Mucosa of rectum (tissue), 2 donors: ENCODE data around the gene CORO2B.
A peak's percentile ranks its signal among the peaks of the same experiment; 100 is the strongest.

Experiments used
- H3K27ac ChIP-seq, 2 donors: one replicate each; pipeline ENCODE4 v1.7.0; 2013; ENCODE audit warnings: inconsistent platforms in 2 of 2, low read depth in 2 of 2, low read length in 2 of 2
- H3K27me3 ChIP-seq, 2 donors: one replicate each; pipeline ENCODE4 v1.7.0; 2013; ENCODE audit warnings: low read length in 2 of 2; ENCODE audit not compliant: control insufficient read depth in 2 of 2, insufficient read depth in 2 of 2
- H3K36me3 ChIP-seq, 2 donors: one replicate each; pipeline ENCODE4 v1.7.0; 2013; ENCODE audit warnings: low read length in 2 of 2; ENCODE audit not compliant: control insufficient read depth in 2 of 2, insufficient read depth in 2 of 2
- H3K4me1 ChIP-seq, 2 donors: one replicate each; pipeline ENCODE4 v1.7.0; 2013; ENCODE audit warnings: low read length in 2 of 2, mild to moderate bottlenecking in 1 of 2; ENCODE audit not compliant: control insufficient read depth in 2 of 2, insufficient read depth in 2 of 2
- H3K4me3 ChIP-seq, 2 donors: one replicate each; pipeline ENCODE4 v1.7.0; 2013; ENCODE audit warnings: low read length in 2 of 2
- H3K9ac ChIP-seq, 2 donors: one replicate each; pipeline ENCODE4 v1.7.0; 2013; ENCODE audit warnings: low read length in 2 of 2, low read depth in 1 of 2, mild to moderate bottlenecking in 1 of 2
- H3K9me3 ChIP-seq, 2 donors: one replicate each; pipeline ENCODE4 v1.7.0; 2013; ENCODE audit warnings: low read length in 2 of 2; ENCODE audit not compliant: control insufficient read depth in 2 of 2
- donor health status: healthy.
- donor health status: Normal muscosa, but diverticular disease.

Gene CORO2B

GRCh38 chr15:68572309-68572708, 6.5 kb upstream of the CORO2B start:
- no peaks in the 10 kb centered on the region for H3K36me3 ChIP-seq
- no peak overlapping the region for H3K27ac ChIP-seq
- H3K4me1 ChIP-seq = no peaks in the 10 kb centered on the region
- peaks cover 22 to 31% of the 10 kb centered on the region in 2 donors for H3K27me3 ChIP-seq
- no peaks in the 10 kb centered on the region for H3K9me3 ChIP-seq
- no peak overlapping the region for H3K4me3 ChIP-seq
- no peak overlapping the region for H3K9ac ChIP-seq

GRCh38 chr15:68572921-68573320, 5.9 kb upstream of the CORO2B start:
- no peaks in the 10 kb centered on the region for H3K36me3 ChIP-seq

GRCh38 chr15:68574046-68574445, 4.7 kb upstream of the CORO2B start:
- H3K9ac ChIP-seq = no peak overlapping the region
- peaks cover 29 to 40% of the 10 kb centered on the region in 2 donors for H3K27me3 ChIP-seq
- H3K36me3 ChIP-seq = no peaks in the 10 kb centered on the region

More at GRCh38 chr15:68572921-68573320, 5.9 kb upstream of the CORO2B start:
- no peak overlapping the region for H3K27ac ChIP-seq
- H3K27me3 ChIP-seq = peaks cover 25 to 35% of the 10 kb centered on the region in 2 donors
- no peak overlapping the region for H3K9ac ChIP-seq
- peaks cover 4% of the 10 kb centered on the region in 2 donors for H3K4me1 ChIP-seq
- H3K4me3 ChIP-seq = no peak overlapping the region
- no peaks in the 10 kb centered on the region for H3K9me3 ChIP-seq

DNA sequence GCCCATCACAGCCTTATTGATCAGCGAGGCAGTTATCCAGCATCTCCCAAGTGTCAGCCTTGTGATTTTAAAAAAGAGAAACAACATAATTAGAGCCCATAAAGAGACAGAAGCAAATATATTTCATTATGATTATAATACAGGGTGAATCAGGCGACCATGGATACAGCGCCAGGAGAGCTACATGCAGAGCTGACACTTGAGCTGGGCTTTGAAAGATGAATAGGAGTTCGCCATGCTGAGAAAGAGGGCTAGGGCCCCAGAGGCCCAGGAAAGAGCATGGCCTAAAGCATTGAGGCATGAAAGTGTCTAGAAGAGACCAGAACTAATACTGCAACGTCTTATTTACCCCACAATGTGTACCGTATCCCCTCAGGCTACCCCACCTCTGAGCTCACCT, 4.2 kb upstream of the CORO2B start:
- Histone ChIP-seq H3K27ac (no peak overlapping the region), H3K4me3 (no peak overlapping the region), H3K9me3 (peaks cover 0 to 2% of the 10 kb centered on the region in 2 donors), H3K4me1 (peaks cover 7 to 9% of the 10 kb centered on the region in 2 donors), H3K27me3 (peaks cover 30 to 40% of the 10 kb centered on the region in 2 donors), H3K36me3 (no peaks in the 10 kb centered on the region), H3K9ac (no peak overlapping the region)

More at GRCh38 chr15:68574046-68574445, 4.7 kb upstream of the CORO2B start:
- Histone ChIP-seq H3K4me1 (peaks cover 7 to 9% of the 10 kb centered on the region in 2 donors), H3K27ac (no peak overlapping the region), H3K9me3 (peaks cover 0 to 2% of the 10 kb centered on the region in 2 donors), H3K4me3 (no peak overlapping the region)

GRCh38 chr15:68576235-68576892, 2.4 kb upstream of the CORO2B start:
- Histone ChIP-seq H3K4me1 (peaks cover 7 to 9% of the 10 kb centered on the region in 2 donors), H3K9me3 (peaks cover 0 to 2% of the 10 kb centered on the region in 2 donors), H3K27ac (no peak overlapping the region), H3K27me3 (peaks cover 34 to 44% of the 10 kb centered on the region in 2 donors), H3K36me3 (no peaks in the 10 kb centered on the region), H3K9ac (no peak overlapping the region), H3K4me3 (no peak overlapping the region)

DNA sequence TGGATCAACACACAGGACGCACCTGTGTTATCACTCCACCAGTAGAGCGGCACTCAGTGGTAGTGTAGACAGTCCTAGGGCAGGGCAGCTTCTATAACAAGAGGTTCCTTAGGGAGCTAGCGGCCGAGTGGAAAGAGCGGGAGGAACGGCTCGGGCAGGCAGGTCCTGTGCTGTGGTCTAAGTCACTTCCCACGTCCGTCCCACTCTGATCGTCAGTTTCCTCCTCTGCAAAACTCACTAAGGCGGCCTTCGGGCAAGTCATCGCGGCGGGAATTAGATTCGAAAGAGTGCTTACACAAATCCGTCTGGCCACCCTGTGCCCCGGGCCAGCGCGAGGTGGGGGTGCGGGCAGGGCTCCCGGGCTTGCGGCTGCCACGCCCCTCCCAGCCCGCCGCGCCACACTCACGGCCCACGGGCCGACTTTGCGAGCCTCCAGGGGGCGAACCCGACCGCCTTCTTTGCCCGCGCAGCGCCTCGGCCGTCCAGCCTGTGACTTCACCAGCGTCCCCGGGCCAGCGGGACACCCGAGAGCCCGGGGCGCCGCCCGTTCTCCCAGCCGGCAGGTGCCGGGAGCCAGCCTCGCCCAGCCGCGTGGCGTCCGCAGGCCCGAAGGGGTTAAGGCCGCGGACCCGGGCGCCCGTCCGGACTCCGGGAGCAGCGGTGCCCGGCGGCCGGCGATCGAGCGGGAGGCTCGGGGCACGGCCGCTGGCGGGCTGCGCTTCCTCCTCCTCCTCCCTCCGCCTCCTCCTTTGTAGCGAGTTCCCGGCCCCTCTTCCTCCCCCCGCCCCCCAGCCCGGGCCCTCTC, 416 bp upstream of the CORO2B start:
- Histone ChIP-seq H3K27me3 (peaks cover 27 to 39% of the 10 kb centered on the region in 2 donors), H3K4me3 (peak overlapping the region; percentile 59 to 73), H3K9ac (peak overlapping the region in 1 of 2 donors; percentile 53), H3K4me1 (peaks cover 7 to 9% of the 10 kb centered on the region in 2 donors), H3K9me3 (peaks cover 0 to 2% of the 10 kb centered on the region in 2 donors), H3K27ac (peak overlapping the region; percentile 16 to 21), H3K36me3 (no peaks in the 10 kb centered on the region)

- H3K9ac ChIP-seq = no peak overlapping the region
- peaks cover 7 to 9% of the 10 kb centered on the region in 2 donors for H3K4me1 ChIP-seq
- peak overlapping the region in 1 of 2 donors; percentile 4 for H3K4me3 ChIP-seq
- H3K9me3 ChIP-seq = peaks cover 0 to 2% of the 10 kb centered on the region in 2 donors
- peak overlapping the region in 1 of 2 donors; percentile 16 for H3K27ac ChIP-seq
- peaks cover 24 to 33% of the 10 kb centered on the region in 2 donors for H3K27me3 ChIP-seq
- no peaks in the 10 kb centered on the region for H3K36me3 ChIP-seq
Measured at GRCh38 chr15:68580026-68580882, 1.5 kb downstream of the CORO2B start.

- H3K4me1 ChIP-seq = peaks cover 7 to 9% of the 10 kb centered on the region in 2 donors
- no peak overlapping the region for H3K9ac ChIP-seq
- H3K27me3 ChIP-seq = peaks cover 24 to 33% of the 10 kb centered on the region in 2 donors
- H3K27ac ChIP-seq = no peak overlapping the region
- peaks cover 0 to 2% of the 10 kb centered on the region in 2 donors for H3K9me3 ChIP-seq
- H3K36me3 ChIP-seq = no peaks in the 10 kb centered on the region
- H3K4me3 ChIP-seq = no peak overlapping the region
Measured at GRCh38 chr15:68580883-68581155, 2.0 kb downstream of the CORO2B start.

- Histone ChIP-seq H3K4me1 (peaks cover 7 to 9% of the 10 kb centered on the region in 2 donors), H3K9ac (no peak overlapping the region), H3K4me3 (no peak overlapping the region), H3K9me3 (peaks cover 0 to 2% of the 10 kb centered on the region in 2 donors), H3K27ac (no peak overlapping the region), H3K36me3 (no peaks in the 10 kb centered on the region), H3K27me3 (peaks cover 19 to 26% of the 10 kb centered on the region in 2 donors)
Measured at GRCh38 chr15:68581725-68582124, 2.9 kb downstream of the CORO2B start.
